ENCODE measurements around the gene PLEKHA1. TPM values are rescaled to one million over a fixed set of nuclear protein-coding genes. Genes with fewer than 3 reads are reported as not detected.

Gene PLEKHA1
- total and polyA plus RNA-seq, 2 donors (not counting 3 experiments of a cell fraction or from before 2014, with no cell fraction given), result 21.6 to 58.8 TPM

DNA sequence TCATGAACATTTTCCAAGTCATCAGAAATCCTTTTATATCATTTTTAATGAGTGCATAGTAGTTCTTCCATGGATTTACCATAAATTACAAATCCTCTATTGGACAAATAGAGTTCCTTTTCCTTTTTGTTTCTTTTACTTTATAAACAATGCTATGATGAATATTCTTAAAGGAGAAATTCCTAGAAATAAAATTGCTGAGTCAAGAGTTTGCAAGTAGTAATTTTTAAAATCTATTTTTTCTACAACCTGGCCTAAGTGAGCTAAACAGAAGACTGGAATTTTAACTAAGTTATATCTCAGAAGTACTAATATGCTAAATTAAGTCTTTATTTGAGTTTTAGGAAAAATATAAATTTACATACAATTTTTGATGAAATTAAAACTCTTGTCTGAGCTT is 38.8 kb downstream of the PLEKHA1 start:
- H3K9me1 ChIP-seq (replicated peaks; ENCODE audit: control insufficient read depth, extremely low read depth, insufficient read depth, low read length), result no peaks in the 10 kb centered on the region
- TF ChIP-seq FOS (IDR thresholded peaks at IDR 0.05; ENCODE audit: borderline replicate concordance, insufficient read depth, low read length) (no peak), MYC (IDR thresholded peaks at IDR 0.05; ENCODE audit: low read depth, low read length) (no peak), POLR2AphosphoS5 (IDR thresholded peaks at IDR 0.05; ENCODE audit: insufficient read depth, low read depth, low read length) (no peak), JUN (IDR thresholded peaks at IDR 0.05; ENCODE audit: borderline replicate concordance, insufficient read depth, insufficient read length, low read depth) (no peak), POLR2A (IDR thresholded peaks at IDR 0.05; ENCODE audit: low read depth, low read length) (no peak), GATA2 (IDR thresholded peaks at IDR 0.05; ENCODE audit: insufficient read depth, insufficient read length, low read depth, low read length) (no peak), EZH2 (IDR thresholded peaks at IDR 0.05; ENCODE audit: borderline replicate concordance, low read depth, low read length, severe bottlenecking) (no peak), MAX (IDR thresholded peaks at IDR 0.05; ENCODE audit: insufficient read depth, insufficient read length) (no peak)
- TF ChIP-seq, protein P1, sequence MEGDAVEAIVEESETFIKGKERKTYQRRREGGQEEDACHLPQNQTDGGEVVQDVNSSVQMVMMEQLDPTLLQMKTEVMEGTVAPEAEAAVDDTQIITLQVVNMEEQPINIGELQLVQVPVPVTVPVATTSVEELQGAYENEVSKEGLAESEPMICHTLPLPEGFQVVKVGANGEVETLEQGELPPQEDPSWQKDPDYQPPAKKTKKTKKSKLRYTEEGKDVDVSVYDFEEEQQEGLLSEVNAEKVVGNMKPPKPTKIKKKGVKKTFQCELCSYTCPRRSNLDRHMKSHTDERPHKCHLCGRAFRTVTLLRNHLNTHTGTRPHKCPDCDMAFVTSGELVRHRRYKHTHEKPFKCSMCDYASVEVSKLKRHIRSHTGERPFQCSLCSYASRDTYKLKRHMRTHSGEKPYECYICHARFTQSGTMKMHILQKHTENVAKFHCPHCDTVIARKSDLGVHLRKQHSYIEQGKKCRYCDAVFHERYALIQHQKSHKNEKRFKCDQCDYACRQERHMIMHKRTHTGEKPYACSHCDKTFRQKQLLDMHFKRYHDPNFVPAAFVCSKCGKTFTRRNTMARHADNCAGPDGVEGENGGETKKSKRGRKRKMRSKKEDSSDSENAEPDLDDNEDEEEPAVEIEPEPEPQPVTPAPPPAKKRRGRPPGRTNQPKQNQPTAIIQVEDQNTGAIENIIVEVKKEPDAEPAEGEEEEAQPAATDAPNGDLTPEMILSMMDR (IDR thresholded peaks at IDR 0.05; ENCODE audit: extremely low read depth in 1 of 2, insufficient read depth in 1 of 2, low read depth in 1 of 2, low read length in 2 of 2), result no peak
- H3K4me2 ChIP-seq (ENCODE audit: insufficient read depth, low read length), result no peak overlapping the region
- intact Hi-C loops (cut with micrococcal nuclease), result no loop called here
- no TSS peak for BruUV-seq (replicated peaks)
- H3K4me3 ChIP-seq (replicated peaks in 1 of 3; ENCODE audit: insufficient read depth in 1 of 3, low read depth in 1 of 3, low read length in 3 of 3), result no peak overlapping the region
- no peaks in the 10 kb centered on the region for H4K20me1 ChIP-seq (replicated peaks; ENCODE audit: control insufficient read depth, extremely low read depth, insufficient read depth, low read length)
- FAIRE-seq, result no peak
- no peaks in the 10 kb centered on the region for H3K27me3 ChIP-seq (ENCODE audit: control insufficient read depth in 2 of 2, insufficient read depth in 2 of 2, low read length in 2 of 2)
- H2AFZ ChIP-seq (ENCODE audit: low read depth, low read length), result no peak overlapping the region
- ChIA-PET POLR2A (no interaction called here), CTCF (interaction anchor here (0.7 to 1.2 kb wide), 2 partner anchors 9 to 115 kb away, joined by 3 to 5 read pairs; no protein-coding TSS in a partner anchor)
- dilution Hi-C loops (cut with MboI; ENCODE audit: extremely low pct_ligation_motif_present, low sequenced_read_pairs), result no loop called here
- no peaks in the 10 kb centered on the region for H3K9me3 ChIP-seq (replicated peaks; ENCODE audit: control insufficient read depth, insufficient read depth, low read length)
- H3K27ac ChIP-seq (ENCODE audit: insufficient read depth, low read depth, low read length), result no peak overlapping the region
- H3K36me3 ChIP-seq (ENCODE audit: control insufficient read depth in 2 of 2, extremely low read depth in 1 of 2, insufficient read depth in 2 of 2, low read length in 2 of 2), result peaks cover 5 to 20% of the 10 kb centered on the region in 2 experiments
- no peak overlapping the region for H3K9ac ChIP-seq (replicated peaks; ENCODE audit: extremely low read depth, insufficient read depth, low read length)
- no peaks in the 10 kb centered on the region for H3K4me1 ChIP-seq (ENCODE audit: control insufficient read depth, extremely low read depth, insufficient read depth, low read length)
- no peaks in the 10 kb centered on the region for H3K79me2 ChIP-seq (ENCODE audit: control insufficient read depth, insufficient read depth, low read length)
- DNase-seq (ENCODE audit: low read depth, low spot score), result no peak
